BE2C (cell line): ENCODE data around the gene ATF5.
A peak's percentile ranks its signal among the peaks of the same experiment; 100 is the strongest.

ENCODE experiments used
- DNase-seq: peaks from one replicate; pipeline ENCODE4 v3.0.0-alpha.2; 2020
- H3K27me3 ChIP-seq: fragments of 250-450 bp; sonication (Bioruptor Pico); 2 replicates; pipeline ENCODE4 v1.5.1; 2020; ENCODE audit warnings: mild to moderate bottlenecking
- H3K36me3 ChIP-seq: fragments of 250-450 bp; sonication (Bioruptor Pico); 2 replicates; pipeline ENCODE4 v1.5.1; 2020; ENCODE audit warnings: mild to moderate bottlenecking
- H3K4me1 ChIP-seq: fragments of 250-450 bp; sonication (Bioruptor Pico); 2 replicates; pipeline ENCODE4 v1.5.1; 2020
- H3K4me3 ChIP-seq: 2 replicates; pipeline ENCODE4 v1.5.1; 2011; ENCODE audit warnings: low read depth, low read length
- H3K9me3 ChIP-seq: fragments of 250-450 bp; sonication (Bioruptor Pico); 2 replicates; pipeline ENCODE4 v1.5.1; 2020
- TF ChIP-seq, protein P1 (sequence below): IDR thresholded peaks from 2 replicates; pipeline ENCODE4 v1.5.1; 2012; ENCODE audit warnings: mild to moderate bottlenecking, low read depth, low read length

Gene ATF5

DNA sequence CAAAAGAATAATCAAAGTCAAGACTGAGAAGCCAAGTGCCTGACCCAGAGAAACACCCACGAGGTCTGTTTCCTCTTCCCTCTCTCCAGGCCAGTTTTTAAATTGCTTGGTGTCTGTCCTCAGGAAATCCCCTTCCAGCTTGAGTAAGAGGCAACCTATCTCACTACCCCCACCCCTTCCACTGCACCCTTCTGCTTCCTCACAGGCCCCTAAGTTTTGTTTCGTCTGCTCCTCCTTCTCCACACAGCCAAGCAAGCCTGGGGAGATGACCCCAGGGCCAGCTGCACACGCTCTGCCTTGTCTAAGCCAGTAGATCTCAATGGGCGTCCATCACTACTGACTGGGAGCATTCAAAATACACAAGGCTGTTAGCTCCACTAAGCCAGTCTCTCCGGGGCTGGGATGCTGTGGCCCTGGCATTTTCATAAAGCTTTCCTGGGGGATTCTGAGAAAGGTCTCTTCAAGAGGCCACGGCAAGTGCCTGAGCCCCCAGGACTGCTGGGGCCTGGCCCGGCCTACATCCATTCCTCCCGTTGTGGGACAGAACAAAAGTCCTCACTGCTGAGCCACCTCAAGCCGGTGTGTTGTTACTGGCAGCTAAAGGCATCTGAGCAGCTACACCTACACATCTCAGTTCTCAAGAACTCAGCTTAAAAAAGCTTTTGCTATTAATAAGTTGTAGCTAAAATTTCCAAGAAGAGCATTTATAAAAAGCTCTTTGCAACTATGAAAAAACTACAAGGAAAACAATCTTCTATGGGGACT is 17.4 kb upstream of the ATF5 start:
- Histone ChIP-seq H3K36me3 (peaks cover 91% of the 10 kb centered on the region), H3K4me1 (no peaks in the 10 kb centered on the region)

DNA sequence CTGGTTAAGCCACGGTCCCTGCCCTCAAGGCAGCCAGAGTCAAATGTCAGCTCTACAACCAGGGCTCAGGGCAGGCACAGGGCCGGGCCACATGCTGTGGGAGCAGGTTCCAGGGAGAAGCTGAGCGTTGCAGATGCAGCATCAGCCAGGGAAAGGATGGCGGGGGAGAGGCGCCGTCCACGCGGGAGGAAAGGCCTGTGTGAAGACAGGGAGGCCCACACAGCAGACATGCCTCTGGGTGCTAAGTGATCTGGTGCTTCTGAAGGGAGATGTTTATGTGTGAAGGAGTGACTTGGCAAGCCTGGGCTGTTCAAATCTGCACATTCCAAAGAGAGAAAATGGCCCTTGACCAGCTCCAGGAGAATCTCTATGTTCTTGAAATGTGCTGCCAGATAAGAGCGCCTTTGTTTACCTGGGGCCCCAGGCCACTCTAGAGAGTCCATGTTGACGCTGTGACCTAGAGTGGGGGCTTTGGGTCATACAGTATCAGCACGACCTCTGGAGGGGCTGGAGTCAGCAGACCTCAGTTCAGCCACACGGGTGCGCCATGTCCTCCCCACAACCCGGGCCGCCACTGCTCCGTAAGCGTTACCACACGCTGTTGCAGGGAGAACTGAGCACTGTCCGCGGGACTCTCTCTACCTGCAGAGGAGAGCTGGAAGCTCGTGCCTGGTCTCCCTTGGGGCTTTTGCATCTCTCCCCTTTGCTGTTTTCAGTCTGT is 15.9 kb upstream of the ATF5 start:
- no peaks in the 10 kb centered on the region for H3K9me3 ChIP-seq
- H3K36me3 ChIP-seq = peaks cover 92% of the 10 kb centered on the region
- no peaks in the 10 kb centered on the region for H3K4me1 ChIP-seq
- no peaks in the 10 kb centered on the region for H3K27me3 ChIP-seq
- TF ChIP-seq, protein P1, sequence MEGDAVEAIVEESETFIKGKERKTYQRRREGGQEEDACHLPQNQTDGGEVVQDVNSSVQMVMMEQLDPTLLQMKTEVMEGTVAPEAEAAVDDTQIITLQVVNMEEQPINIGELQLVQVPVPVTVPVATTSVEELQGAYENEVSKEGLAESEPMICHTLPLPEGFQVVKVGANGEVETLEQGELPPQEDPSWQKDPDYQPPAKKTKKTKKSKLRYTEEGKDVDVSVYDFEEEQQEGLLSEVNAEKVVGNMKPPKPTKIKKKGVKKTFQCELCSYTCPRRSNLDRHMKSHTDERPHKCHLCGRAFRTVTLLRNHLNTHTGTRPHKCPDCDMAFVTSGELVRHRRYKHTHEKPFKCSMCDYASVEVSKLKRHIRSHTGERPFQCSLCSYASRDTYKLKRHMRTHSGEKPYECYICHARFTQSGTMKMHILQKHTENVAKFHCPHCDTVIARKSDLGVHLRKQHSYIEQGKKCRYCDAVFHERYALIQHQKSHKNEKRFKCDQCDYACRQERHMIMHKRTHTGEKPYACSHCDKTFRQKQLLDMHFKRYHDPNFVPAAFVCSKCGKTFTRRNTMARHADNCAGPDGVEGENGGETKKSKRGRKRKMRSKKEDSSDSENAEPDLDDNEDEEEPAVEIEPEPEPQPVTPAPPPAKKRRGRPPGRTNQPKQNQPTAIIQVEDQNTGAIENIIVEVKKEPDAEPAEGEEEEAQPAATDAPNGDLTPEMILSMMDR = no peak
- no peak for DNase-seq
- no peak overlapping the region for H3K4me3 ChIP-seq

More for the DNA sequence above, 17.4 kb upstream of the ATF5 start:
- H3K27me3 ChIP-seq = no peaks in the 10 kb centered on the region
- no peaks in the 10 kb centered on the region for H3K9me3 ChIP-seq
- TF ChIP-seq, protein P1 = no peak
- no peak for DNase-seq
- no peak overlapping the region for H3K4me3 ChIP-seq

DNA sequence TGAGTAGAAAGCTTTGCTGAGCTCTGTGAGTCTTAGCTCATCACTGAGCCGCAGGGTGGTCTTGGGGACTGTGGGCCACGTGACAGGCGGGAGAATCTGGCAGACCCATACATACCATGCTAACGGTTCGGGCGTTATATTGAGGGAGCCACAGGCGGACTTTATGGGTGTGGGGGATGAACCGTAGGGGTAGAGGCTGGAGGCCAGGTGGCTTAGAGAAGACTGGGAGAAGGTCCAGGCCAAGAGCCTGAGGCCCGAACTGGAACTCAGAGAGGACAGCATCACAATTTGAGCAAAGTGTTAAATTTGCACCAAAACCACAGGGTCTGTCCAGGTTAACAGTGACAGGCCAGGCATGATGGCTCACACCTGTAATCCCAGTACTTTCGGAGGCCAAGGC is 15.3 kb upstream of the ATF5 start:
- H3K4me3 ChIP-seq = no peak overlapping the region
- no peaks in the 10 kb centered on the region for H3K27me3 ChIP-seq
- no peaks in the 10 kb centered on the region for H3K9me3 ChIP-seq
- H3K4me1 ChIP-seq = no peaks in the 10 kb centered on the region
- peaks cover 90% of the 10 kb centered on the region for H3K36me3 ChIP-seq
- no peak for DNase-seq
- TF ChIP-seq, protein P1 = no peak

DNA sequence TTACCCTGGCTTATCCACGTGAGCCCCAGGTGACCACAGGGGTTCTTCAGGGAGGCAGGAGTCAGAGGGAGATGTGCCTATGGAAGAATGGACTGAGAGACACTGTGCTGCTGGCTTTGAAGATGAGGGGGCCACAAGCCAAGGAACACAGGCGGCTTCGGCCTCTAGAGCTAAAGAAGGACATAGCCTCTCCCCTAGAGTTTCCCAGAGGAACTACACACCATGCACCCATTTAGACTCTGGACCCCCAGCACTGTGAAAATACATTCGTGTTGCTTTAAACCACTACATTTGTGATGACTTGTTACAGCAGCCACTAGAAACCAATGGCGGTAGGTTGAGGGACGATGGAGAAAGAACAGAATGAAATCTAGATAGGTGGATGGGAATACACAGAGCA is 13.7 kb upstream of the ATF5 start:
- Histone ChIP-seq H3K36me3 (peaks cover 86% of the 10 kb centered on the region), H3K27me3 (no peaks in the 10 kb centered on the region), H3K9me3 (no peaks in the 10 kb centered on the region), H3K4me1 (no peaks in the 10 kb centered on the region), H3K4me3 (no peak overlapping the region)
- DNase-seq = no peak
- TF ChIP-seq, protein P1 = peak; percentile 34

DNA sequence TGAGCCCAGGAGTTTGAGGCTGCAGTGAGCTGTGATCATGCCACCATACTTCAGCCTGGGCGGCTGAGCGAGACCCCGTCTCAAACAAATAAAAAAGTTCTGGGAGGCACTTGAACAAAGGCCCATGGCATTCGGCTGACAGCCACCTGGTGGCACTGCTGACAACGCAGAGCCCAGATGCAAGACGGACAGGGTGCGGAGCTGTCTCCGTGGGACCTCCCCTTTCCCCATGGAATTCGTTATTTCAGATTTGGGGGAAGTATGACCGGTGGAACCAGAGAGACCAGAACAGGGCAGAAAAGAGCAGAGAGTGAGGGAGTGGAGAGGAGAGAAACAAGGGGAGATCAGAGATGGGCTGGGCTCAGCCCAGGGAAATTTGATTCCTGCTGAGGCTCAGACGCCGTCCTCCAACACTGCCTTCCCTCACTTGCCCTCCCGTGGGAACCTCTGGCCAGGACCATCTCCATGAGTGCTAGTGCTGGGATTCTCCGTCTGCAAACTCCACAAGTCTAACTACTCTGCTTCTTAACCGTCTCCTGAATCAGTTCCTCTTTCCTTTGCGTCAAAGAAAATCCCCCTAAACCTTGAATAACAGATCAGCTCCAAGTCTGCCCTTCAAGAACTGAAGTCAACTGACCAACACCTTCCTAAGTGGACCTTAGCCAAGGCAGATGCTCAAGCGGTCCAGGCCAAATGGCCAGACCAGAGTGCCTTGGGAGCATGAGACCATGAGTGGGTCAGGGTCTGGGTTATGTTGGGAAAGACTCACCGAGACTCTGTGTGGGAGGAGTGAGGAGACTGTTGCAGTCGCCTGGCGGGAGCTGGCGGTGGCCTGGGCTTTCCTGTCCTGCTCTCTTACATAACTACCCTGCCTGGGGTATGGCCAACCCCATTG is 11.9 kb upstream of the ATF5 start:
- no peaks in the 10 kb centered on the region for H3K4me1 ChIP-seq
- DNase-seq = no peak
- H3K9me3 ChIP-seq = no peaks in the 10 kb centered on the region
- no peak overlapping the region for H3K4me3 ChIP-seq
- H3K27me3 ChIP-seq = no peaks in the 10 kb centered on the region
- peaks cover 88% of the 10 kb centered on the region for H3K36me3 ChIP-seq
- TF ChIP-seq, protein P1 = peak; percentile 28; the same call in 1 of the 2 replicates
